ENCODE measurements around the gene CTNNB1.

- TF ChIP-seq CTCF (IDR thresholded peaks at IDR 0.05; ENCODE audit: low read depth, low read length, poor library complexity, severe bottlenecking): no peak
- no peak for TF ChIP-seq EZH2phosphoT487 (IDR thresholded peaks at IDR 0.05; ENCODE audit: borderline replicate concordance, low read length)
Observed at GRCh38 chr3:41250825-41251224, 51.5 kb downstream of the CTNNB1 start.
